Type B pancreatic cell (in vitro differentiated cells): Measurements from ENCODE around the gene SNX19. TPM values are rescaled to one million over a fixed set of nuclear protein-coding genes. Genes with fewer than 3 reads are reported as not detected.
"Not testable (repeated sequence)": the region's sequence is repeated elsewhere in the genome, so short reads cannot be mapped to it uniquely, and the experiment has no call there.

Experiments used
- DNase-seq: peaks from one replicate; pipeline ENCODE4 v3.0.0; 2021; ENCODE audit warnings: mixed read lengths; ENCODE audit not compliant: unreplicated experiment; ENCODE audit errors: extremely low spot score
- H3K27ac Mint-ChIP-seq: 2 replicates; pipeline ENCODE4 v1.8.0; 2021; ENCODE audit warnings: mild to moderate bottlenecking, mixed read lengths
- H3K27me3 Mint-ChIP-seq: 2 replicates; pipeline ENCODE4 v1.8.0; 2021; ENCODE audit warnings: mixed read lengths
- H3K36me3 Mint-ChIP-seq: 2 replicates; pipeline ENCODE4 v1.8.0; 2021; ENCODE audit warnings: mixed read lengths
- H3K4me1 Mint-ChIP-seq: one replicate; pipeline ENCODE4 v1.8.0; 2021; ENCODE audit warnings: mixed read lengths; ENCODE audit not compliant: unreplicated experiment
- H3K4me3 Mint-ChIP-seq: 2 replicates; pipeline ENCODE4 v1.8.0; 2021; ENCODE audit warnings: mild to moderate bottlenecking, mixed read lengths
- H3K9me3 Mint-ChIP-seq: 2 replicates; pipeline ENCODE4 v1.8.0; 2021; ENCODE audit warnings: mixed read lengths
- CTCF ChIP-seq: fragments of 200-600 bp; sonication (generic); conservative IDR thresholded peaks from 2 replicates; pipeline ENCODE4 v1.5.0; 2021; ENCODE audit warnings: antibody characterized with exemption, mild to moderate bottlenecking
- total RNA-seq: library from RNA; stranded (reverse); gene quantifications from 2 replicates; pipeline ENCODE4 v1.2.1, GENCODE V29; 2021; ENCODE audit warnings: low replicate concordance

The SNX19 gene
- total RNA-seq, 1 donor from 2014 or later, result 48.0 TPM

GRCh38 chr11:130861283-130861682 is 55.0 kb downstream of the SNX19 start:
- no peaks in the 10 kb centered on the region for H3K9me3 Mint-ChIP-seq
- TF ChIP-seq CTCF, result no peak
- no peak for DNase-seq
- no peak overlapping the region for H3K27ac Mint-ChIP-seq
- no peak overlapping the region for H3K4me3 Mint-ChIP-seq
- H3K36me3 Mint-ChIP-seq, result no peaks in the 10 kb centered on the region
- H3K4me1 Mint-ChIP-seq, result peaks cover 8% of the 10 kb centered on the region
- H3K27me3 Mint-ChIP-seq, result peaks cover 12% of the 10 kb centered on the region

DNA sequence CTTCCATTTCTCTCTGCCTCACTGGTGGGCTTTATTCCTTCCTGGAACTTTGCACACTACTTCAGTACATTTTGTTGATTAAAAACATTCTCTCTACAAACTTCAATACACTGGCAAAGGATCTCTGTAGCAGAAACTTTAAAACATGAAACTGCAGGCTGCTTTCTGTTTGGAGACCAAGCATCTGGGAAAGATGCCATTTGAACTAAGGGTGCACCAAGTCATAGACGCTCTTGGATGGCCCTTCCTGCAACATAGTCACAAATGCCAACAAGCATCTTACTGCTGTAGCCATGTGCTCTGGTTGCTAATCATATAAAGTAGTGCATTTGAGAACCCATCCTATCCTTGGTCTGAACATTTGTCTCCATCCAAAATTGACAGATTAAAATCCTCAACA is 56.4 kb downstream of the SNX19 start:
- TF ChIP-seq CTCF, result no peak
- Mint-ChIP-seq H3K4me1 (peaks cover 8% of the 10 kb centered on the region), H3K36me3 (no peaks in the 10 kb centered on the region), H3K9me3 (no peaks in the 10 kb centered on the region), H3K27me3 (peaks cover 12% of the 10 kb centered on the region), H3K4me3 (no peak overlapping the region), H3K27ac (no peak overlapping the region)
- no peak for DNase-seq

DNA sequence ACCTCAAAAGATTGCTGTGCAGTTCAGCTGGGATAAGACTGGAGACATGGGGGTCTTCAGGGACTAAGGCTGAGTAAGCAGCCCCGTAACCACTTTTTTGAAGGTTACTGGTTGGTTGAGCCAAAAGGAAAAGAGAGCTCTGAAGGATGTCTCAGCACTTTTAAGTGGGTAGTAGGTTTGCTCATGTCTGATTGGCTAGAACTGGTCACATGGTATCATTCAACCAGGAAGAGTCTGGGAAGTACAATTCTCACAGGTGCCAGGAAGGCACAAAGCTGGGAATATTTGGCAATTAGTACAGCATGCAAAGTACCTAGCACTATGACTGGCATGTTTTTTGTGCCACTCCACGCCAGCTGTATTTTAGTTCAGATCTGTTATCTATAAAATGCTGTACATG is 58.1 kb downstream of the SNX19 start:
- peaks cover 8% of the 10 kb centered on the region for H3K4me1 Mint-ChIP-seq
- no peak overlapping the region for H3K27ac Mint-ChIP-seq
- TF ChIP-seq CTCF, result no peak
- H3K9me3 Mint-ChIP-seq, result no peaks in the 10 kb centered on the region
- peaks cover 18% of the 10 kb centered on the region for H3K27me3 Mint-ChIP-seq
- no peak overlapping the region for H3K4me3 Mint-ChIP-seq
- H3K36me3 Mint-ChIP-seq, result no peaks in the 10 kb centered on the region
- no peak for DNase-seq

- H3K36me3 Mint-ChIP-seq, DNase-seq, H3K27ac Mint-ChIP-seq, H3K4me3 Mint-ChIP-seq, H3K9me3 Mint-ChIP-seq, H3K4me1 Mint-ChIP-seq: not testable (repeated sequence)
- H3K27me3 Mint-ChIP-seq, result peaks cover 11% of the 10 kb centered on the region
These were observed 60.6 kb downstream of the SNX19 start for GRCh38 chr11:130855707-130856106.

DNA sequence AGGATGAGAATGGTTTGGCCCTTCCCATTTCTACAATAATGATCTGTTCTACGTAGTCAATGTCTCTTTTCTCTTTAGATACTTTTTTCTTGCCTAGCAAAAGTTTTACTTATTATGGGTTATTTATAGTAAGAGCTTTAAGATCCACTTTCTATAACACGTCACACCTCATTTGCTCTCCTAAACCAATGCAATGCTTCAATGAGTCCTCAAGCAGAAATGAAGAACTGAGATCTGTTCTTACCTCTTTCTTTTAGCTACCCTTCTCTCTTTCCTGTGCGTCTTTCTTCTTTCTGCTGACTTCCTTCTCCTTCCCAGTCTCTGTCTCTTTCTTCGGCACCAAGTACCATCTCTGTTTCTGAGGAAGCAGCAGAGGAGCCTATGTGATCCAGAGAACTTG is 61.8 kb downstream of the SNX19 start:
- DNase-seq, result no peak
- H3K9me3 Mint-ChIP-seq, result no peaks in the 10 kb centered on the region
- TF ChIP-seq CTCF, result no peak
- peaks cover 11% of the 10 kb centered on the region for H3K27me3 Mint-ChIP-seq
- no peaks in the 10 kb centered on the region for H3K4me1 Mint-ChIP-seq
- no peak overlapping the region for H3K27ac Mint-ChIP-seq
- H3K4me3 Mint-ChIP-seq, result no peak overlapping the region
- no peaks in the 10 kb centered on the region for H3K36me3 Mint-ChIP-seq

GRCh38 chr11:130852589-130852988 is 63.7 kb downstream of the SNX19 start:
- no peak for TF ChIP-seq CTCF
- Mint-ChIP-seq H3K27ac (no peak overlapping the region), H3K4me1 (peaks cover 1% of the 10 kb centered on the region), H3K36me3 (no peaks in the 10 kb centered on the region), H3K27me3 (peaks cover 9% of the 10 kb centered on the region), H3K4me3 (no peak overlapping the region), H3K9me3 (peaks cover 3% of the 10 kb centered on the region)
- DNase-seq, result no peak
